SK-N-SH (cell line): ENCODE results near the gene MMP28. TPM values are rescaled to one million over a fixed set of nuclear protein-coding genes. Genes with fewer than 3 reads are reported as not detected.

ENCODE experiments used
- CTCF ChIA-PET: fragments of 300-600, 350-600 bp; formaldehyde crosslinking; extraction: SDS; loops from one replicate; lab custom pipeline; 2021; lab: Yijun Ruan, JAX
- POLR2A ChIA-PET: fragments of 350-600 bp; sonication (Branson Sonifier 250); formaldehyde crosslinking; extraction: SDS; loops from one replicate; lab custom pipeline; 2020; ENCODE audit warnings: antibody characterized with exemption, inconsistent platforms; lab: Yijun Ruan, JAX
- DNase-seq: peaks from one replicate; pipeline ENCODE4 v3.0.0; 2012
- H2AFZ ChIP-seq: fragments of 200-600 bp; sonication (generic); 2 replicates; pipeline ENCODE4 v1.8.1; 2016; ENCODE audit warnings: antibody characterized with exemption, mild to moderate bottlenecking, low read depth
- H3F3A ChIP-seq: fragments of 200-600 bp; sonication (generic); replicated peaks from 2 replicates; pipeline ENCODE3; 2016; ENCODE audit warnings: antibody characterized with exemption, mild to moderate bottlenecking; ENCODE audit not compliant: insufficient read depth
- H3K27ac ChIP-seq, 2 experiments: fragments of 200-500 bp in 1 of 2; fragments of 200-600 bp in 1 of 2; sonication (Bioruptor generic) in 1 of 2; sonication (generic), shearing (Covaris generic) in 1 of 2; 2 replicates each; pipeline versions ENCODE4 v1.5.1 to v1.6.1; 2014 to 2016; ENCODE audit warnings: low read depth in 2 of 2, inconsistent platforms in 1 of 2, low read length in 1 of 2, mild to moderate bottlenecking in 1 of 2, mixed read lengths in 1 of 2
- H3K27me3 ChIP-seq: fragments of 200-600 bp; sonication (generic), shearing (Covaris generic); 2 replicates; pipeline ENCODE4 v1.6.1; 2016; ENCODE audit warnings: mixed run types; ENCODE audit not compliant: insufficient read depth
- H3K36me3 ChIP-seq, 2 experiments: fragments of 200-500 bp in 1 of 2; fragments of 200-600 bp in 1 of 2; sonication (Bioruptor generic) in 1 of 2; sonication (generic) in 1 of 2; replicated peaks in 1 of 2; 2 replicates each; pipeline versions ENCODE3 to v1.5.1; 2014 to 2016; ENCODE audit warnings: low read length in 1 of 2, mild to moderate bottlenecking in 1 of 2; ENCODE audit not compliant: insufficient read depth in 2 of 2, control insufficient read depth in 1 of 2
- H3K4me1 ChIP-seq, 2 experiments: fragments of 200-500 bp in 1 of 2; fragments of 200-600 bp in 1 of 2; sonication (Bioruptor generic) in 1 of 2; sonication (generic), shearing (Covaris generic) in 1 of 2; 2 replicates each; pipeline versions ENCODE4 v1.5.1 to v1.6.1; 2014 to 2016; ENCODE audit warnings: low read depth in 1 of 2, low read length in 1 of 2, mixed run types in 1 of 2; ENCODE audit not compliant: insufficient read depth in 2 of 2, control insufficient read depth in 1 of 2
- H3K4me2 ChIP-seq: fragments of 200-600 bp; sonication (generic), shearing (Covaris generic); 2 replicates; pipeline ENCODE4 v1.6.1; 2017; ENCODE audit warnings: mixed run types
- H3K4me3 ChIP-seq, 2 experiments: fragments of 200-500 bp in 1 of 2; fragments of 200-600 bp in 1 of 2; sonication (Bioruptor generic) in 1 of 2; sonication (generic), shearing (Covaris generic) in 1 of 2; 2 replicates each; pipeline versions ENCODE4 v1.5.1 to v1.8.1; 2014 to 2016; ENCODE audit warnings: low read depth in 2 of 2, inconsistent platforms in 1 of 2, low read length in 1 of 2, mild to moderate bottlenecking in 1 of 2, mixed read lengths in 1 of 2, moderate library complexity in 1 of 2
- H3K79me2 ChIP-seq: fragments of 200-600 bp; sonication (generic); 2 replicates; pipeline ENCODE4 v1.8.1; 2017; ENCODE audit warnings: mild to moderate bottlenecking; ENCODE audit not compliant: insufficient read depth
- H3K9ac ChIP-seq: fragments of 200-600 bp; sonication (generic); 2 replicates; pipeline ENCODE4 v1.6.1; 2017; ENCODE audit warnings: mixed run types
- H3K9me2 ChIP-seq: fragments of 200-600 bp; sonication (generic); 2 replicates; pipeline ENCODE4 v1.6.1; 2017; ENCODE audit warnings: mixed run types
- H3K9me3 ChIP-seq: fragments of 200-600 bp; sonication (generic); 2 replicates; pipeline ENCODE4 v1.6.1; 2017; ENCODE audit warnings: mixed run types, mild to moderate bottlenecking, moderate library complexity
- H4K20me1 ChIP-seq: fragments of 200-600 bp; sonication (generic); 2 replicates; pipeline ENCODE4 v1.6.1; 2017; ENCODE audit warnings: mild to moderate bottlenecking, mixed run types; ENCODE audit not compliant: insufficient read depth
- ELF1 ChIP-seq: IDR thresholded peaks from 2 replicates; pipeline ENCODE4 v1.4.0; 2012
- EP300 ChIP-seq, 2 experiments: IDR thresholded peaks; 2 replicates each; pipeline versions ENCODE4 v1.4.0 to v1.6.1; 2012; ENCODE audit warnings: borderline replicate concordance in 1 of 2, low read depth in 1 of 2, low read length in 1 of 2
- FOSL2 ChIP-seq: IDR thresholded peaks from 2 replicates; pipeline ENCODE4 v1.4.0; 2012; ENCODE audit warnings: low read depth, mild to moderate bottlenecking, moderate library complexity, borderline replicate concordance
- GATA2 ChIP-seq: sonication (generic); formaldehyde crosslinking; IDR thresholded peaks from 2 replicates; pipeline ENCODE4 v1.5.0; 2020; ENCODE audit warnings: mild to moderate bottlenecking, missing genetic modification reagents
- JUND ChIP-seq: IDR thresholded peaks from 2 replicates; pipeline ENCODE4 v1.4.0; 2012
- MEF2A ChIP-seq: IDR thresholded peaks from 2 replicates; pipeline ENCODE4 v1.4.0; 2012; ENCODE audit warnings: low read depth, borderline replicate concordance
- NFIC ChIP-seq: IDR thresholded peaks from 2 replicates; pipeline ENCODE4 v1.4.0; 2012; ENCODE audit warnings: borderline replicate concordance
- NRF1 ChIP-seq: IDR thresholded peaks from 2 replicates; pipeline ENCODE4 v1.6.1; 2012; ENCODE audit warnings: low read depth, mild to moderate bottlenecking, low read length
- POLR2AphosphoS5 ChIP-seq: IDR thresholded peaks from 2 replicates; pipeline ENCODE4 v1.6.1; 2012; ENCODE audit warnings: low read depth, low read length
- RAD21 ChIP-seq: IDR thresholded peaks from 2 replicates; pipeline ENCODE4 v1.6.1; 2012; ENCODE audit warnings: mild to moderate bottlenecking, low read length
- RFX5 ChIP-seq: IDR thresholded peaks from 2 replicates; pipeline ENCODE4 v1.6.1; 2012; ENCODE audit warnings: mild to moderate bottlenecking, improper control_type of control experiment, low read length
- RXRA ChIP-seq: IDR thresholded peaks from 2 replicates; pipeline ENCODE4 v1.4.0; 2012; ENCODE audit warnings: low read depth, mild to moderate bottlenecking, borderline replicate concordance
- WGBS: methylation state at CpG from one replicate; pipeline ENCODE4 v1.1.6; 2017; ENCODE audit warnings: low lambda C conversion rate; 5-methylcytosine and 5-hydroxymethylcytosine counted together
- polyA plus RNA-seq, 3 experiments: library from polyadenylated mRNA; depleted of rRNA; stranded (reverse); fragments of >200 nt; gene quantifications; 2 replicates each; pipeline ENCODE4 v1.2.3, GENCODE V29; 2012
- TF ChIP-seq, protein P1 (sequence below): IDR thresholded peaks from 2 replicates; pipeline ENCODE4; 2012
- TF ChIP-seq, protein P2 (sequence below): IDR thresholded peaks from 2 replicates; pipeline ENCODE4 v1.6.1; 2012; ENCODE audit warnings: mild to moderate bottlenecking, low read depth, low read length, moderate library complexity
- TF ChIP-seq, protein P3 (sequence below): fragments of 150-350 bp; IDR thresholded peaks from 2 replicates; pipeline ENCODE4 v1.6.1; 2017; ENCODE audit warnings: antibody characterized with exemption, low read length, low read depth, borderline replicate concordance
- TF ChIP-seq, protein P4 (sequence below): IDR thresholded peaks from 2 replicates; pipeline ENCODE4 v1.4.0; 2012; ENCODE audit warnings: low read depth, borderline replicate concordance
- TF ChIP-seq, protein P5 (sequence below): IDR thresholded peaks from 2 replicates; pipeline ENCODE4 v1.4.0; 2012; ENCODE audit warnings: low read depth
- TF ChIP-seq, protein P6 (sequence below): fragments of 200-600 bp; sonication (generic); IDR thresholded peaks from 2 replicates; pipeline ENCODE4 v1.6.1; 2017; ENCODE audit warnings: antibody characterized with exemption, mild to moderate bottlenecking, moderate library complexity

Gene MMP28
- polyA plus RNA-seq, 1 of the 3 experiments (the other 2 are of a cell fraction): 0.33 TPM

DNA sequence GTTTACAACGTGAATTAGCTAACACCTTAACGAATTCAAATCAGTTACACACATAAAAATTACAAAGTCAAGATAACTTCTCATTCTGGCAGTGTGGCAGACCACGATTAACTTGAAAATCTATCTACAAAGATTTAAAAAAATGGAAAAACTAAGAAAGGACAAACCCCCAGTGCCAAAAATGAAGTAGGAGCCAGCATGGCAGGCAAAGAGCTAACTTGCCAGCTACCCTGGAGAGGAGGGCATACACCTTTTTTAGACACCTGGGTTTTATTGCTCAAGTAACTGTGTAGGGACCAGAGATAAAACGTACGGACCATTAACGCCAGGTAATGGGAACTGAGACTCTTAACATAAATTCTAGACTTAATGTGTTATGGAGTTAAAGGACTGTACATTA is 16.3 kb upstream of the MMP28 start:
- Histone ChIP-seq H3K9ac (no peak overlapping the region), H4K20me1 (peaks cover 69% of the 10 kb centered on the region), H3F3A (no peaks in the 10 kb centered on the region), H3K27me3 (no peaks in the 10 kb centered on the region), H3K4me1 (peaks cover 6 to 23% of the 10 kb centered on the region in 2 experiments), H3K4me3 (no peak overlapping the region), H3K9me2 (no peaks in the 10 kb centered on the region), H3K4me2 (0 out of 2 replicates have a peak overlapping the region, but pooled peaks have one; percentile 93), H3K27ac (no peak overlapping the region; a peak in 1 of 4 replicates), H2AFZ (no peak overlapping the region), H3K36me3 (peaks cover 8 to 12% of the 10 kb centered on the region in 2 experiments), H3K9me3 (no peaks in the 10 kb centered on the region), H3K79me2 (peaks cover 75% of the 10 kb centered on the region)
- TF ChIP-seq RXRA (no peak), GATA2 (no peak), POLR2AphosphoS5 (no peak), JUND (no peak), RFX5 (no peak), ELF1 (no peak), NFIC (no peak), MEF2A (no peak), EP300 (IDR thresholded peaks at IDR 0.05; ENCODE audit: borderline replicate concordance in 1 of 2, low read depth in 1 of 2, low read length in 1 of 2) (no peak), NRF1 (no peak), FOSL2 (no peak), RAD21 (no peak)
- TF ChIP-seq, protein P1, sequence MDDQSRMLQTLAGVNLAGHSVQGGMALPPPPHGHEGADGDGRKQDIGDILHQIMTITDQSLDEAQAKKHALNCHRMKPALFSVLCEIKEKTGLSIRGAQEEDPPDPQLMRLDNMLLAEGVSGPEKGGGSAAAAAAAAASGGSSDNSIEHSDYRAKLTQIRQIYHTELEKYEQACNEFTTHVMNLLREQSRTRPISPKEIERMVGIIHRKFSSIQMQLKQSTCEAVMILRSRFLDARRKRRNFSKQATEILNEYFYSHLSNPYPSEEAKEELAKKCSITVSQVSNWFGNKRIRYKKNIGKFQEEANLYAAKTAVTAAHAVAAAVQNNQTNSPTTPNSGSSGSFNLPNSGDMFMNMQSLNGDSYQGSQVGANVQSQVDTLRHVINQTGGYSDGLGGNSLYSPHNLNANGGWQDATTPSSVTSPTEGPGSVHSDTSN: no peak
- TF ChIP-seq, protein P2, sequence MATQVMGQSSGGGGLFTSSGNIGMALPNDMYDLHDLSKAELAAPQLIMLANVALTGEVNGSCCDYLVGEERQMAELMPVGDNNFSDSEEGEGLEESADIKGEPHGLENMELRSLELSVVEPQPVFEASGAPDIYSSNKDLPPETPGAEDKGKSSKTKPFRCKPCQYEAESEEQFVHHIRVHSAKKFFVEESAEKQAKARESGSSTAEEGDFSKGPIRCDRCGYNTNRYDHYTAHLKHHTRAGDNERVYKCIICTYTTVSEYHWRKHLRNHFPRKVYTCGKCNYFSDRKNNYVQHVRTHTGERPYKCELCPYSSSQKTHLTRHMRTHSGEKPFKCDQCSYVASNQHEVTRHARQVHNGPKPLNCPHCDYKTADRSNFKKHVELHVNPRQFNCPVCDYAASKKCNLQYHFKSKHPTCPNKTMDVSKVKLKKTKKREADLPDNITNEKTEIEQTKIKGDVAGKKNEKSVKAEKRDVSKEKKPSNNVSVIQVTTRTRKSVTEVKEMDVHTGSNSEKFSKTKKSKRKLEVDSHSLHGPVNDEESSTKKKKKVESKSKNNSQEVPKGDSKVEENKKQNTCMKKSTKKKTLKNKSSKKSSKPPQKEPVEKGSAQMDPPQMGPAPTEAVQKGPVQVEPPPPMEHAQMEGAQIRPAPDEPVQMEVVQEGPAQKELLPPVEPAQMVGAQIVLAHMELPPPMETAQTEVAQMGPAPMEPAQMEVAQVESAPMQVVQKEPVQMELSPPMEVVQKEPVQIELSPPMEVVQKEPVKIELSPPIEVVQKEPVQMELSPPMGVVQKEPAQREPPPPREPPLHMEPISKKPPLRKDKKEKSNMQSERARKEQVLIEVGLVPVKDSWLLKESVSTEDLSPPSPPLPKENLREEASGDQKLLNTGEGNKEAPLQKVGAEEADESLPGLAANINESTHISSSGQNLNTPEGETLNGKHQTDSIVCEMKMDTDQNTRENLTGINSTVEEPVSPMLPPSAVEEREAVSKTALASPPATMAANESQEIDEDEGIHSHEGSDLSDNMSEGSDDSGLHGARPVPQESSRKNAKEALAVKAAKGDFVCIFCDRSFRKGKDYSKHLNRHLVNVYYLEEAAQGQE: no peak
- TF ChIP-seq, protein P3, sequence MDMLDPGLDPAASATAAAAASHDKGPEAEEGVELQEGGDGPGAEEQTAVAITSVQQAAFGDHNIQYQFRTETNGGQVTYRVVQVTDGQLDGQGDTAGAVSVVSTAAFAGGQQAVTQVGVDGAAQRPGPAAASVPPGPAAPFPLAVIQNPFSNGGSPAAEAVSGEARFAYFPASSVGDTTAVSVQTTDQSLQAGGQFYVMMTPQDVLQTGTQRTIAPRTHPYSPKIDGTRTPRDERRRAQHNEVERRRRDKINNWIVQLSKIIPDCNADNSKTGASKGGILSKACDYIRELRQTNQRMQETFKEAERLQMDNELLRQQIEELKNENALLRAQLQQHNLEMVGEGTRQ: no peak
- TF ChIP-seq, protein P4, sequence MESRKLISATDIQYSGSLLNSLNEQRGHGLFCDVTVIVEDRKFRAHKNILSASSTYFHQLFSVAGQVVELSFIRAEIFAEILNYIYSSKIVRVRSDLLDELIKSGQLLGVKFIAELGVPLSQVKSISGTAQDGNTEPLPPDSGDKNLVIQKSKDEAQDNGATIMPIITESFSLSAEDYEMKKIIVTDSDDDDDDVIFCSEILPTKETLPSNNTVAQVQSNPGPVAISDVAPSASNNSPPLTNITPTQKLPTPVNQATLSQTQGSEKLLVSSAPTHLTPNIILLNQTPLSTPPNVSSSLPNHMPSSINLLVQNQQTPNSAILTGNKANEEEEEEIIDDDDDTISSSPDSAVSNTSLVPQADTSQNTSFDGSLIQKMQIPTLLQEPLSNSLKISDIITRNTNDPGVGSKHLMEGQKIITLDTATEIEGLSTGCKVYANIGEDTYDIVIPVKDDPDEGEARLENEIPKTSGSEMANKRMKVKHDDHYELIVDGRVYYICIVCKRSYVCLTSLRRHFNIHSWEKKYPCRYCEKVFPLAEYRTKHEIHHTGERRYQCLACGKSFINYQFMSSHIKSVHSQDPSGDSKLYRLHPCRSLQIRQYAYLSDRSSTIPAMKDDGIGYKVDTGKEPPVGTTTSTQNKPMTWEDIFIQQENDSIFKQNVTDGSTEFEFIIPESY: no peak
- TF ChIP-seq, protein P5, sequence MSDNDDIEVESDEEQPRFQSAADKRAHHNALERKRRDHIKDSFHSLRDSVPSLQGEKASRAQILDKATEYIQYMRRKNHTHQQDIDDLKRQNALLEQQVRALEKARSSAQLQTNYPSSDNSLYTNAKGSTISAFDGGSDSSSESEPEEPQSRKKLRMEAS: no peak
- TF ChIP-seq, protein P6, sequence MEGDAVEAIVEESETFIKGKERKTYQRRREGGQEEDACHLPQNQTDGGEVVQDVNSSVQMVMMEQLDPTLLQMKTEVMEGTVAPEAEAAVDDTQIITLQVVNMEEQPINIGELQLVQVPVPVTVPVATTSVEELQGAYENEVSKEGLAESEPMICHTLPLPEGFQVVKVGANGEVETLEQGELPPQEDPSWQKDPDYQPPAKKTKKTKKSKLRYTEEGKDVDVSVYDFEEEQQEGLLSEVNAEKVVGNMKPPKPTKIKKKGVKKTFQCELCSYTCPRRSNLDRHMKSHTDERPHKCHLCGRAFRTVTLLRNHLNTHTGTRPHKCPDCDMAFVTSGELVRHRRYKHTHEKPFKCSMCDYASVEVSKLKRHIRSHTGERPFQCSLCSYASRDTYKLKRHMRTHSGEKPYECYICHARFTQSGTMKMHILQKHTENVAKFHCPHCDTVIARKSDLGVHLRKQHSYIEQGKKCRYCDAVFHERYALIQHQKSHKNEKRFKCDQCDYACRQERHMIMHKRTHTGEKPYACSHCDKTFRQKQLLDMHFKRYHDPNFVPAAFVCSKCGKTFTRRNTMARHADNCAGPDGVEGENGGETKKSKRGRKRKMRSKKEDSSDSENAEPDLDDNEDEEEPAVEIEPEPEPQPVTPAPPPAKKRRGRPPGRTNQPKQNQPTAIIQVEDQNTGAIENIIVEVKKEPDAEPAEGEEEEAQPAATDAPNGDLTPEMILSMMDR: no peak
- CTCF ChIA-PET: interaction anchor here (0.9 to 13.5 kb wide), 4 partner anchors 16 to 64 kb away, joined by 3 to 809 read pairs (median 19); partner anchors contain the start of gene C17orf50
- POLR2A ChIA-PET: no interaction called here
- no peak for DNase-seq
- WGBS: 96% methylated on average over 6 of the region's 6 CpGs
